Hematopoietic multipotent progenitor cell treated with erythropoietin and hydrocortisone succinate and interleukin-3 and kit ligand, for 15 days (in vitro differentiated cells): ENCODE results near the gene CD69.
"Not testable (repeated sequence)": the region's sequence is repeated elsewhere in the genome, so short reads cannot be mapped to it uniquely, and the experiment has no call there.

ENCODE experiments used
- DNase-seq: peaks from one replicate; pipeline ENCODE4 v3.0.0-alpha.2; 2015; ENCODE audit warnings: low spot score

CD69 gene

GRCh38 chr12:9718968-9719367 is 41.7 kb downstream of the CD69 start:
- DNase-seq = no peak

GRCh38 chr12:9717070-9717925 is 43.4 kb downstream of the CD69 start:
- no peak for DNase-seq

GRCh38 chr12:9713032-9713558 is 47.6 kb downstream of the CD69 start:
- not testable (repeated sequence) for DNase-seq

GRCh38 chr12:9711664-9712063 is 49.0 kb downstream of the CD69 start:
- DNase-seq = no peak

GRCh38 chr12:9710584-9711375 is 49.9 kb downstream of the CD69 start:
- DNase-seq = no peak

GRCh38 chr12:9708853-9709252 is 51.8 kb downstream of the CD69 start:
- DNase-seq = no peak

GRCh38 chr12:9707864-9708808 is 52.6 kb downstream of the CD69 start:
- DNase-seq = peak; percentile 68

GRCh38 chr12:9707356-9707755 is 53.3 kb downstream of the CD69 start:
- DNase-seq = no peak

- no peak for DNase-seq
These were observed 54.5 kb downstream of the CD69 start for GRCh38 chr12:9706086-9706685.

GRCh38 chr12:9704561-9704960 is 56.1 kb downstream of the CD69 start:
- not testable (repeated sequence) for DNase-seq
